Measurements from ENCODE around the gene UBE2I.
"Not testable (repeated sequence)": the region's sequence is repeated elsewhere in the genome, so short reads cannot be mapped to it uniquely, and the experiment has no call there.

The UBE2I gene

GRCh38 chr16:1328136-1328535 is 18.7 kb downstream of the UBE2I start:
- not testable (repeated sequence) for DNase-seq (ENCODE audit: low read depth in 2 of 3, low spot score in 1 of 3)

DNA sequence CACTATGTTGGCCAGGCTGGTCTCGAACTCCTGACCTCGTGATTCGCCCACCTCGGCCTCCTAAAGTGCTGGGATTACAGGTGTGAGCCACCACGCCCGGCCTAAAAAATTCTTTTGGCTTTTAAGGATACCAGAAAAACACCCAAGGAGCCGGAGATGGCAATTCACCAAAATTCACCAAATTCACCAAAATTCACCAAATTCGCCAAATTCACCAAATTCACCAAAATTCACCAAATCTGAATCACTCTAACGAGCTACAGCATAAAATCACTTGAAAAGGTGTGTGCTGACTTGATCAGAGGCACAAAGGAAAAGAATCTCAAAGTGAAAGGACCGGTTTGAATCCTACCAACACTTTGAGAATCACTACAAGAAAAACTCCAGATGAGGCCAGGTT is 19.5 kb downstream of the UBE2I start:
- DNase-seq (ENCODE audit: low read depth in 2 of 3, low spot score in 1 of 3), result not testable (repeated sequence)

GRCh38 chr16:1330260-1330914 is 21.0 kb downstream of the UBE2I start:
- no peak for DNase-seq (ENCODE audit: low read depth in 2 of 3, low spot score in 1 of 3)

GRCh38 chr16:1330931-1331711 is 21.7 kb downstream of the UBE2I start:
- DNase-seq (ENCODE audit: low read depth in 2 of 3, low spot score in 1 of 3), result no peak

DNA sequence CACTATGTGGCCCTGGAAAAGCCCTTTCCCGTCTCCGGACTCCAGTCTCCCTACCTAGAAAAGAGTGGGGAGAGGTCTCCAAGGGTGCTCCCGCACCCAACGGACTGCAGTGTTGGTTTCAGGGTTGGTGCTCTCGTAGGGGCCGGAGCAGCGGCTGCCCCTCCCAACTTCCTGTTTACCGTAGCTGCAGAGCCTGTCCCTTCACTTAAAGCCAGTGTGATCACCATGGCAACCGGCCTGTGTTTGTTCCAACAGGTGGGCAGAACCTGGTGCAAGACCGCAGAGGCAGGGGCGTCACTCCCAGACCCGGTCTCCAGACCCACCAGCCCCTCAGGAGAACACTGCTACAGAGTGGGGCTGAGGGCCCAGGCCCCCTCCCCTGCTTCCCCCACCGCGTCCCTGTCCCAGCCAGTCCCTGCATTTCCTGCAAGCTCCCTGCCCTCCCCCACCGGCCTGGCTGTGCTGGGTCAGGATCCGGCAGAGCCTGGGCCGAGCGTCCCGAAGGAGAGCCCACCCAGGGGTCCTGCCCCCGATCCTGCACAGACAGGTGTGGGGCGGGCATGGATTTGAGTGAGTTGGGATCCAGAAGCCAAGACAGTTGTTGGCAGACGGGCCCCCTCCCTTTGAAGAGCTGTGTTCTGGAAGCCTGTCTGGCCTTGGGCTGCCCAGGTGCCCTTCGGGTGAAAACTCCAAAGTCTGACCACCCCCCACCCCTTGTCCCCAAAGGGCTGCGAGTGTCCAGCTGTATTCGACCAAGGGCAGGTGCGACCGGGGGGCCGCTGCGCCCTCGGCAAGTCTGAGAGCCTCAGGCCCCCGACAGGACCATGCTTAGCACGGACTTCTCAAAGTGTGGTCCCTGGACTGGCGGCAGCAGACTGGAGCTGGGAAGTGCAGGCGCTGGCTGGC is 22.5 kb downstream of the UBE2I start:
- no peak for DNase-seq (ENCODE audit: low read depth in 2 of 3, low spot score in 1 of 3)

- DNase-seq (ENCODE audit: low read depth in 2 of 3, low spot score in 1 of 3), result no peak
These were observed 23.2 kb downstream of the UBE2I start for GRCh38 chr16:1332618-1333148.

DNA sequence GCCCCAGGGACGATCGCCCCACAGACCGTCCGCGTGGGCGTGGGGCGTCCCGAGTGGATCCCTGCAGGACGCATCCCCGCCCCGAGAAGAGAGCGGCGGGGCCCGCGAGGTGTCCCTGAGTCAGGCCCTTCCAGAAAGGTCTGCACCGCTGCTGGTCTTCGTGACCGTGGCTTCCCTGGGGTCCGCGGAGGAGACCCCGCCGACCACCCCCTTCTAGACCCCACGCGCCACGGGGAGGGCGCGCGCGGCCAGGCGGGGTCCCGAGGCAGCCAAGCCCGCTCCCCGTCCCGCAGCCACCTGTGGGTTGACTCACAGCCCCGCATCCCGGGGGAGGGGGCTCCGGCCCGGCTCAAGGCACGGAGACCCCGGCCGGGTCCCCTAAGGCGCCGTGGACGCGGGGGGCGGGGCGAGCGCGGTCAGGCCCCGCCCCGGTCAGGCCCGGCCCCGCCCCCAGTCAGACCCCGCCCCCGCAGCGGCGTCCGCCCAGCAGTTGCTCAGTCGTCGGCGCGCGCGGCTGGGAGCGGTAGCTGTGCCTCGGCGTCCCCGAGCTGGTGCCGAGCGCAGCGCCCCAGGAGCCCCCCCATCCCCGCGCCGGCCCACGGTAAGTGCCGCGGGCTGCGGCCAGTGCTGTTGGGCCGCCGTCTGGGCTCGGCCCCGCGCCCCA is 23.8 kb downstream of the UBE2I start, which contains the start of gene BAIAP3:
Gene BAIAP3 (plus strand): TSS at position 497 of the 664 bp plus-strand sequence. CDS start 4,905 bp downstream, outside the sequence.
- peak in 1 of 3 donors; percentile 41 for DNase-seq (ENCODE audit: low read depth in 2 of 3, low spot score in 1 of 3)

DNA sequence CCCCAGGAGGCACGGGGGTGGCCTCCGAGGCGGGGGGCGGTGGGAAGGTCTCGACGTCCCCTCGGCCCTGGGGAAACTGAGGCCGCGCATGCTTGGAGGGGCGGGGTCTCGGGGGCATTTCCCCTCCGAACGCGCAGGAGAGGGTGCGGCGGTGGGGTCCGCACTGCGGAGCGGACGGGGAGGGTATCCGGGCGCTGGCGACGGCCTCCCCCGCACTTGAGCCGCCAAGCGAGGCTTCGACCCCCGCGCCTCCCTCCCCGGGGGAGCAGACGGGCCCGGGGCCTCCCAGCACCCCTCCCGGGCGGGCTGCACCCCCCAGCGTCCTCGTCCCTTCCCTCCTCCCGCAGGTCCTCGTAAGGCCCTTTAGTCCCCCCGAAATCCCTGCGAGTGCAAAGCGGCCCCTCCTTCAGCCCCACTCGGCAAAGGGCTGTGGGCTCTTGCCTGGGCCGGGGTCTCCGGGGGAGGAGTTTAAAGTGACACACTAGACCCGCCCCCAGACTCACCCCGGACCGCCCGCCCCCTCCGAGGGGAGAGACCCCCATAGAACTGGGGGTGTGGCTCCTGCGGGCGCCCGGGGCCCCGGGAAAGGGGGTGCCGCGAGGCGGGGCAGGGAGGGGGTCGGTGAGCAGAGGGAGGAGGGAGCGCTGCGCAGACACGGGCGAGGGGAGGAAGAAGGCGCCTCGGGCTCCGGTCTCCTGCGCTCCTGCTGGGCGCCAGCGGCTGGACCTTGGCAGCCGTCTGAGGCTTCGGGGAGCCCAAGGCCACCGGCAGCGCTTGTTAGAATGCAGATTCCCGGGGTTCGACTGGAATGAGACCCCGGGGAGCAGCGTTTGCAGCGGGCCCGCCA is 24.6 kb downstream of the UBE2I start:
- DNase-seq (ENCODE audit: low read depth in 2 of 3, low spot score in 1 of 3), result no peak

GRCh38 chr16:1334739-1335138 is 25.3 kb downstream of the UBE2I start:
- DNase-seq (ENCODE audit: low read depth in 2 of 3, low spot score in 1 of 3), result no peak

DNA sequence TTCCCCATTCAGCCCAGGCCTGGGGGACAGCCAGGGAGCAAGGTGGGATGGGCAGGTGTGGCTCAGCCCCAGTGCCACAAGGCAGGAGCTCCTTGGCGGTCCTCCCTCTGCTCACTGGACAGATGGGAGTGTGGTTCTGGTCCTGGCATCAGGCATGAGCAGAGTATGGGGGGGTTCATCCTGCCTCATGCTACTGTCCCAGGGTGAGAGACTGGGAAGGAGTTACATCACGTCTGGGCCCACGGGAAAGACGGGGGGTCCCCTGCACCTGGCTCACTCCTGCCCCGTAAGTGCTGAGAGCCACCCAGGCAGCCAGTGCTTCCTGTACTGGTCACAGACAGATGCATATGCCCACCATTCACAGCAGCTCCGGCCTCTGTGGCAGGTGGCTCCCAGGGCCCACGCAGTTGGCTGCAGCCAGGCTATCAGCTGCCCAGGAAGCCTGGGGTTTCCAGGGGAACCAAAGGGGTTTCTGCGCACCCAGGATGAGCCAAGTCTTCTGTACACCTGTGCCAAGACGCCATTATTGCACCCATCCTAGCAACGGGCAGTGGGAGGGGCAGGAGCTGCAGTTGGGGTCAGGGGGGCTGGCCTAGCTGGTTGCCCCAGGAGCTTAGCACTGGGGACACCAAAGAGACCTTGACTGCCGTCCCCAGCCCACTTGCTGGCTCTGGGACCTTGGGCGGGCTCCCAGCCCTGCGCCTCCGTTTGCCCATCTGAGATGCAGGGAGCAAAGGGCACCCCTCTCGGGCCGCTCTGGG is 26.0 kb downstream of the UBE2I start:
- no peak for DNase-seq (ENCODE audit: low read depth in 2 of 3, low spot score in 1 of 3)

- DNase-seq (ENCODE audit: low read depth in 2 of 3, low spot score in 1 of 3), result no peak
These were observed 26.6 kb downstream of the UBE2I start for GRCh38 chr16:1335996-1336395.

GRCh38 chr16:1336619-1337018 is 27.2 kb downstream of the UBE2I start:
- DNase-seq (ENCODE audit: low read depth in 2 of 3, low spot score in 1 of 3), result no peak

GRCh38 chr16:1337486-1337885 is 28.1 kb downstream of the UBE2I start:
- no peak for DNase-seq (ENCODE audit: low read depth in 2 of 3, low spot score in 1 of 3)

GRCh38 chr16:1338119-1338730 is 28.8 kb downstream of the UBE2I start:
- DNase-seq (ENCODE audit: low read depth in 2 of 3, low spot score in 1 of 3), result no peak

GRCh38 chr16:1338855-1339675 is 29.6 kb downstream of the UBE2I start:
- no peak for DNase-seq (ENCODE audit: low read depth in 2 of 3, low spot score in 1 of 3)

DNA sequence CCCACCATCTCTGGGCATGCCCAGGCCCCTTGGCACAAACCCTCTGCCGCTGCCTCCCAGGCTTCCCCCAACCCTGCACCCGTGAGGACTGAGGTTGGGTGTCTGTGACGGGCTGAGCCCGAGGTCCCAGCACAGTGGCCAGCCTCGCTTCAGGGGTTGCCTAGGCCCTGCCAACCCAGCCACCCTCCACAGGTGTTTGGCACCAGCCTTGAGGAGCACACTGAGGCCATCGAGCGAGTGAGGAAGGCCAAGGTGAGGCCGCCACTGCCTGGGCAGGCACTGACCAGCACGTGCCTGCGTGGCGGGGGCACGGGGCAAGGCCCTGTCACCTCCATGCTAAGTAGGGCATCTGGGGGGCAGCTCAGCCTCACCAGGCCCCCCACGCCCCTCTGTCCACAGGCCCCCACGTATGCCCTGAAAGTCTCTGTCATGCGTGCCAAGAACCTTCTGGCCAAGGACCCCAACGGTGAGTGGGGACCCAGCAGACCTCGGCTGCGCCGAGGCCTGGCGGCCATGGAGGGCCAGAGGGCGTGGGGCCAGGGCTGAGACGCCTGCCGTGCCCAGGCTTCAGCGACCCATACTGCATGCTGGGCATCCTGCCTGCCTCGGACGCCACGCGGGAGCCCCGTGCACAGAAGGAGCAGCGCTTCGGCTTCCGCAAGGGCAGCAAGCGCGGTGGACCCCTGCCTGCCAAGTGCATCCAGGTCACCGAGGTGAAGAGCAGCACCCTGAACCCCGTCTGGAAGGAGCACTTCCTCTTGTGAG is 31.5 kb downstream of the UBE2I start:
- DNase-seq (ENCODE audit: low read depth in 2 of 3, low spot score in 1 of 3), result no peak

Data from stimulated activated CD4-positive, alpha-beta T cell treated with anti-CD3 and anti-CD28 coated beads, Interleukin-12 subunit alpha, Interleukin-12 subunit beta, amount 100 ng/mL, for 48 hours (primary cell).